Measurements from ENCODE around the gene ZNF564. TPM values are rescaled to one million over a fixed set of nuclear protein-coding genes. Genes with fewer than 3 reads are reported as not detected.

The ZNF564 gene
- total and polyA plus RNA-seq, 2 of the 13 experiments (the other 11 are each of a cell fraction or from before 2014, with no cell fraction given) = 2.3 to 11.1 TPM

DNA sequence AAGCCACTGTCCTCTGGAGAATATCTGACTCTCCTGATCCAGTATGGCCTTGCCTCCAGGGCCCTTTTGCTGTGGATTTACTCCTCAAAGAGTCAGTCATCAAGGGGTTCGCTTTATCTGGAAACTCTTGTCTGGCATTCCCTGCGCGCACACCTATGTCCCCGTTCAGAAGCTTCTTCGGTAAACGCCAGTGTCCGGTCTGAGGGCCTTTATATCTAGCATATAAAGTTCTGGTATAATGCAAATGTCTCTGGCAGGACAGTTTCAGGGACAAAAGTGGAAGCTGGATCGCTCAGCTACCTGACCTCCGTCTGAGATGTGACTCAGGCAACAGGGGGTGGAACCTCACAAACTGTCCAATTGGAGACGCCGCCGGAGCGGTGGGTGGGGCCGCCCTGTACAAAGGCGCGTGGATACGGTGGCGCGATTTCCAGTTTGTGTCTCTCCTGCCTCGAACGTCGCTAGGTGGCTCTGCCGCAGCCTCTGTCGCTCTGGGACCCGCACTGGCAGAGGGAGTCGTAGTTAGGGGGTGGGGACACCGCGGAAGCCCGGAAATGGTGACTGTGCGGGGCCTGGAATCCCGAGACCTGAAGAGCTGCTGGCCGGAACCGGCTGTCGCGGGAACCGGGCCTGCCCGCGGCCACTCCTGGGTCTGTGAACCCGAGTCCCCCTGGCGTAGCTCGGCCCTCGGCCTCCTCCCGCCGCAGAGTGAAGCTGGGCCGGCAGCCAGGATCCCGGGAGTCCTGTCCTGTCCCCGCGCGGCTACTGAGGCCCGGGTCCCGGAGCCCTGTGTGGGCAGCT, 56.1 kb downstream of the ZNF564 start (continued):
- TF ChIP-seq, protein P1, sequence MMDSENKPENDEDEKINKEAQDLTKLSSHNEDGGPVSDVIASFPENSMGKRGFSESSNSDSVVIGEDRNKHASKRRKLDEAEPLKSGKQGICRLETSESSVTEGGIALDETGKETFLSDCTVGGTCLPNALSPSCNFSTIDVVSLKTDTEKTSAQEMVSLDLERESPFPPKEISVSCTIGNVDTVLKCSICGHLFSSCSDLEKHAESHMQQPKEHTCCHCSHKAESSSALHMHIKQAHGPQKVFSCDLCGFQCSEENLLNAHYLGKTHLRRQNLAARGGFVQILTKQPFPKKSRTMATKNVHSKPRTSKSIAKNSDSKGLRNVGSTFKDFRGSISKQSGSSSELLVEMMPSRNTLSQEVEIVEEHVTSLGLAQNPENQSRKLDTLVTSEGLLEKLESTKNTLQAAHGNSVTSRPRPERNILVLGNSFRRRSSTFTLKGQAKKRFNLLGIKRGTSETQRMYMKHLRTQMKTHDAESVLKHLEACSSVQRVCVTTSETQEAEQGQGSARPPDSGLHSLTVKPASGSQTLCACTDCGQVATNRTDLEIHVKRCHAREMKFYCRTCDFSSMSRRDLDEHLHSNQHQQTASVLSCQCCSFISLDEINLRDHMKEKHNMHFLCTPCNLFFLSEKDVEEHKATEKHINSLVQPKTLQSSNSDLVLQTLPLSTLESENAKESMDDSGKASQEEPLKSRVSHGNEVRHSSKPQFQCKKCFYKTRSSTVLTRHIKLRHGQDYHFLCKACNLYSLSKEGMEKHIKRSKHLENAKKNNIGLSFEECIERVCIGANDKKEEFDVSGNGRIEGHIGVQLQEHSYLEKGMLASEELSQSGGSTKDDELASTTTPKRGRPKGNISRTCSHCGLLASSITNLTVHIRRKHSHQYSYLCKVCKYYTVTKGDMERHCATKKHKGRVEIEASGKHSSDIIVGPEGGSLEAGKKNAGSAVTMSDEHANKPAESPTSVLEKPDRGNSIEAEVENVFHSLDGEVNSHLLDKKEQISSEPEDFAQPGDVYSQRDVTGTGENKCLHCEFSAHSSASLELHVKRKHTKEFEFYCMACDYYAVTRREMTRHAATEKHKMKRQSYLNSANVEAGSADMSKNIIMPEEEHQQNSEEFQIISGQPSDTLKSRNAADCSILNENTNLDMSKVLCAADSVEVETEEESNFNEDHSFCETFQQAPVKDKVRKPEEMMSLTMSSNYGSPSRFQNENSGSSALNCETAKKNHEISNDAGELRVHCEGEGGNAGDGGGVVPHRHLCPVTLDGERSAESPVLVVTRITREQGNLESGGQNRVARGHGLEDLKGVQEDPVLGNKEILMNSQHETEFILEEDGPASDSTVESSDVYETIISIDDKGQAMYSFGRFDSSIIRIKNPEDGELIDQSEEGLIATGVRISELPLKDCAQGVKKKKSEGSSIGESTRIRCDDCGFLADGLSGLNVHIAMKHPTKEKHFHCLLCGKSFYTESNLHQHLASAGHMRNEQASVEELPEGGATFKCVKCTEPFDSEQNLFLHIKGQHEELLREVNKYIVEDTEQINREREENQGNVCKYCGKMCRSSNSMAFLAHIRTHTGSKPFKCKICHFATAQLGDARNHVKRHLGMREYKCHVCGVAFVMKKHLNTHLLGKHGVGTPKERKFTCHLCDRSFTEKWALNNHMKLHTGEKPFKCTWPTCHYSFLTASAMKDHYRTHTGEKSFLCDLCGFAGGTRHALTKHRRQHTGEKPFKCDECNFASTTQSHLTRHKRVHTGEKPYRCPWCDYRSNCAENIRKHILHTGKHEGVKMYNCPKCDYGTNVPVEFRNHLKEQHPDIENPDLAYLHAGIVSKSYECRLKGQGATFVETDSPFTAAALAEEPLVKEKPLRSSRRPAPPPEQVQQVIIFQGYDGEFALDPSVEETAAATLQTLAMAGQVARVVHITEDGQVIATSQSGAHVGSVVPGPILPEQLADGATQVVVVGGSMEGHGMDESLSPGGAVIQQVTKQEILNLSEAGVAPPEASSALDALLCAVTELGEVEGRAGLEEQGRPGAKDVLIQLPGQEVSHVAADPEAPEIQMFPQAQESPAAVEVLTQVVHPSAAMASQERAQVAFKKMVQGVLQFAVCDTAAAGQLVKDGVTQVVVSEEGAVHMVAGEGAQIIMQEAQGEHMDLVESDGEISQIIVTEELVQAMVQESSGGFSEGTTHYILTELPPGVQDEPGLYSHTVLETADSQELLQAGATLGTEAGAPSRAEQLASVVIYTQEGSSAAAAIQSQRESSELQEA (CRISPR knock-in tag; IDR thresholded peaks at IDR 0.05; ENCODE audit: not compliant biosample characterization) = peak; percentile 72
- TF ChIP-seq XRCC5 (optimal IDR thresholded peaks at IDR 0.05; ENCODE audit: low read length) (peak; percentile 84), ZNF605 (CRISPR knock-in tag; IDR thresholded peaks at IDR 0.05) (peak; percentile 91), HIVEP1 (CRISPR knock-in tag; IDR thresholded peaks at IDR 0.05) (peak; percentile 55), REL (CRISPR knock-in tag; conservative IDR thresholded peaks at IDR 0.05) (no peak), ZNF773 (CRISPR knock-in tag; IDR thresholded peaks at IDR 0.05; ENCODE audit: borderline replicate concordance) (no peak), ZFY (CRISPR knock-in tag; IDR thresholded peaks at IDR 0.05) (peak; percentile 88), ZNF430 (CRISPR knock-in tag; IDR thresholded peaks at IDR 0.05) (no peak), ZNF766 (CRISPR knock-in tag; IDR thresholded peaks at IDR 0.05; ENCODE audit: borderline replicate concordance) (no peak), ZNF841 (CRISPR knock-in tag; IDR thresholded peaks at IDR 0.05; ENCODE audit: borderline replicate concordance) (no peak), ZNF451 (CRISPR knock-in tag; IDR thresholded peaks at IDR 0.05) (peak; percentile 90), KMT2B (CRISPR knock-in tag; IDR thresholded peaks at IDR 0.05) (peak; percentile 92), ZNF567 (CRISPR knock-in tag; IDR thresholded peaks at IDR 0.05; ENCODE audit: borderline replicate concordance) (no peak)
- TF ChIP-seq, protein P2, sequence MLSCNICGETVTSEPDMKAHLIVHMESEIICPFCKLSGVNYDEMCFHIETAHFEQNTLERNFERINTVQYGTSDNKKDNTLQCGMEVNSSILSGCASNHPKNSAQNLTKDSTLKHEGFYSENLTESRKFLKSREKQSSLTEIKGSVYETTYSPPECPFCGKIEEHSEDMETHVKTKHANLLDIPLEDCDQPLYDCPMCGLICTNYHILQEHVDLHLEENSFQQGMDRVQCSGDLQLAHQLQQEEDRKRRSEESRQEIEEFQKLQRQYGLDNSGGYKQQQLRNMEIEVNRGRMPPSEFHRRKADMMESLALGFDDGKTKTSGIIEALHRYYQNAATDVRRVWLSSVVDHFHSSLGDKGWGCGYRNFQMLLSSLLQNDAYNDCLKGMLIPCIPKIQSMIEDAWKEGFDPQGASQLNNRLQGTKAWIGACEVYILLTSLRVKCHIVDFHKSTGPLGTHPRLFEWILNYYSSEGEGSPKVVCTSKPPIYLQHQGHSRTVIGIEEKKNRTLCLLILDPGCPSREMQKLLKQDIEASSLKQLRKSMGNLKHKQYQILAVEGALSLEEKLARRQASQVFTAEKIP (CRISPR knock-in tag; IDR thresholded peaks at IDR 0.05; ENCODE audit: borderline replicate concordance) = no peak
- TF ChIP-seq, protein P3, sequence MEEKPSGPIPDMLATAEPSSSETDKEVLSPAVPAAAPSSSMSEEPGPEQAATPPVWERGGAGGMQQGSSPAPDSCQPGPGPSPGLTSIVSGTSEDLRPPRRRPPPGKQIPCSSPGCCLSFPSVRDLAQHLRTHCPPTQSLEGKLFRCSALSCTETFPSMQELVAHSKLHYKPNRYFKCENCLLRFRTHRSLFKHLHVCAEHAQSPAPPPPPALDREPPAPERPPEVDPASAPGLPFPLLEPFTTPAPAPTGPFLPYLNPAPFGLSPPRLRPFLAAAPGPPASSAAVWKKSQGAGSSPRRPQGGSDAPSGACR (CRISPR knock-in tag; IDR thresholded peaks at IDR 0.05) = peak; percentile 50; the same call in 1 of the 2 replicates
- TF ChIP-seq, protein P4, sequence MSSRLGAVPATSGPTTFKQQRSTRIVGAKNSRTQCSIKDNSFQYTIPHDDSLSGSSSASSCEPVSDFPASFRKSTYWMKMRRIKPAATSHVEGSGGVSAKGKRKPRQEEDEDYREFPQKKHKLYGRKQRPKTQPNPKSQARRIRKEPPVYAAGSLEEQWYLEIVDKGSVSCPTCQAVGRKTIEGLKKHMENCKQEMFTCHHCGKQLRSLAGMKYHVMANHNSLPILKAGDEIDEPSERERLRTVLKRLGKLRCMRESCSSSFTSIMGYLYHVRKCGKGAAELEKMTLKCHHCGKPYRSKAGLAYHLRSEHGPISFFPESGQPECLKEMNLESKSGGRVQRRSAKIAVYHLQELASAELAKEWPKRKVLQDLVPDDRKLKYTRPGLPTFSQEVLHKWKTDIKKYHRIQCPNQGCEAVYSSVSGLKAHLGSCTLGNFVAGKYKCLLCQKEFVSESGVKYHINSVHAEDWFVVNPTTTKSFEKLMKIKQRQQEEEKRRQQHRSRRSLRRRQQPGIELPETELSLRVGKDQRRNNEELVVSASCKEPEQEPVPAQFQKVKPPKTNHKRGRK (CRISPR knock-in tag; IDR thresholded peaks at IDR 0.05) = no peak
